HG03066 (cell line): ENCODE results near the gene RGS1.

ENCODE experiments used
- ATAC-seq: cut with Tn5 transposase; IDR thresholded peaks from one replicate; pipeline ENCODE4 v1.9.1; 2021; ENCODE audit warnings: low read depth; ENCODE audit not compliant: unreplicated experiment

The RGS1 gene

GRCh38 chr1:192579010-192579738 is 3.6 kb downstream of the RGS1 start:
- no peak for ATAC-seq

- peak; percentile 39 for ATAC-seq
Measured at GRCh38 chr1:192580351-192580962, 4.9 kb downstream of the RGS1 start.

GRCh38 chr1:192581131-192581927 is 5.8 kb downstream of the RGS1 start:
- ATAC-seq, result peak; percentile 14

GRCh38 chr1:192584866-192585265 is 9.3 kb downstream of the RGS1 start:
- no peak for ATAC-seq

GRCh38 chr1:192587386-192588266 is 12.1 kb downstream of the RGS1 start:
- no peak for ATAC-seq

GRCh38 chr1:192588546-192588945 is 13.0 kb downstream of the RGS1 start:
- ATAC-seq, result no peak

GRCh38 chr1:192589813-192590212 is 14.2 kb downstream of the RGS1 start:
- ATAC-seq, result no peak

GRCh38 chr1:192592517-192592916 is 16.9 kb downstream of the RGS1 start:
- no peak for ATAC-seq

- no peak for ATAC-seq
Measured at GRCh38 chr1:192592981-192593708, 17.6 kb downstream of the RGS1 start.

GRCh38 chr1:192595299-192595698 is 19.7 kb downstream of the RGS1 start:
- no peak for ATAC-seq

- no peak for ATAC-seq
Measured at GRCh38 chr1:192598589-192598988, 23.0 kb downstream of the RGS1 start.

GRCh38 chr1:192600275-192600674 is 24.7 kb downstream of the RGS1 start:
- ATAC-seq, result no peak

GRCh38 chr1:192601143-192601542 is 25.6 kb downstream of the RGS1 start:
- ATAC-seq, result no peak

GRCh38 chr1:192601567-192601966 is 26.0 kb downstream of the RGS1 start:
- no peak for ATAC-seq

GRCh38 chr1:192602757-192603156 is 27.2 kb downstream of the RGS1 start:
- ATAC-seq, result no peak

- ATAC-seq, result no peak
Measured at GRCh38 chr1:192603218-192603787, 27.7 kb downstream of the RGS1 start.

- peak; percentile 37 for ATAC-seq
Measured at GRCh38 chr1:192604979-192605620, 29.5 kb downstream of the RGS1 start.

GRCh38 chr1:192608671-192609070 is 33.1 kb downstream of the RGS1 start:
- ATAC-seq, result no peak
